GM12864 (cell line): Measurements from ENCODE around the gene FAM114A2.
A peak's percentile ranks its signal among the peaks of the same experiment; 100 is the strongest.

Source experiments
- DNase-seq: peaks from one replicate; pipeline ENCODE4 v3.0.0-alpha.2; 2011; ENCODE audit warnings: low read depth
- H3K4me3 ChIP-seq: 2 replicates; pipeline ENCODE4 v1.5.1; 2011; ENCODE audit warnings: mild to moderate bottlenecking, low read depth, low read length, control low read depth
- TF ChIP-seq, protein P1 (sequence below): IDR thresholded peaks from 2 replicates; pipeline ENCODE4 v1.5.1; 2011; ENCODE audit warnings: low read depth, mild to moderate bottlenecking, moderate library complexity, low read length, control low read depth, inconsistent platforms; ENCODE audit errors: missing control alignments

Gene FAM114A2

DNA sequence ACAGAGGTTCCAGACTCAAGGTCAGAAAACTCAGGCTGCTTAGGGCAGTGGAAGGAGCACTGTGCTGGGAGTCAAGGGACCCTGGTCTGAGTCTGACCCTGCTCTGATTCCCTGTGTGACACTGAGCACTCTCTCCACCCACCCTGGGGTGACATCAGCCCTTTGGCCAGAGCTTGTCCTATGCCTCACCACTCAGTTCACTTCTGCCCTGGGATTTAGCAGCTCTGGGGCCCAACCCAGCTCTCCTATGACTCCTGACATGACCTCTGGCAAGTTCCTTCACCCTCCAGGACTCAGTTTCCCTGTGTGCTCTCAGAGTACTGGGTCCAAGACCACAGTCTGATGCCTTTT is 63.9 kb downstream of the FAM114A2 start:
- TF ChIP-seq, protein P1, sequence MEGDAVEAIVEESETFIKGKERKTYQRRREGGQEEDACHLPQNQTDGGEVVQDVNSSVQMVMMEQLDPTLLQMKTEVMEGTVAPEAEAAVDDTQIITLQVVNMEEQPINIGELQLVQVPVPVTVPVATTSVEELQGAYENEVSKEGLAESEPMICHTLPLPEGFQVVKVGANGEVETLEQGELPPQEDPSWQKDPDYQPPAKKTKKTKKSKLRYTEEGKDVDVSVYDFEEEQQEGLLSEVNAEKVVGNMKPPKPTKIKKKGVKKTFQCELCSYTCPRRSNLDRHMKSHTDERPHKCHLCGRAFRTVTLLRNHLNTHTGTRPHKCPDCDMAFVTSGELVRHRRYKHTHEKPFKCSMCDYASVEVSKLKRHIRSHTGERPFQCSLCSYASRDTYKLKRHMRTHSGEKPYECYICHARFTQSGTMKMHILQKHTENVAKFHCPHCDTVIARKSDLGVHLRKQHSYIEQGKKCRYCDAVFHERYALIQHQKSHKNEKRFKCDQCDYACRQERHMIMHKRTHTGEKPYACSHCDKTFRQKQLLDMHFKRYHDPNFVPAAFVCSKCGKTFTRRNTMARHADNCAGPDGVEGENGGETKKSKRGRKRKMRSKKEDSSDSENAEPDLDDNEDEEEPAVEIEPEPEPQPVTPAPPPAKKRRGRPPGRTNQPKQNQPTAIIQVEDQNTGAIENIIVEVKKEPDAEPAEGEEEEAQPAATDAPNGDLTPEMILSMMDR = no peak
- no peak for DNase-seq
- H3K4me3 ChIP-seq = no peak overlapping the region

DNA sequence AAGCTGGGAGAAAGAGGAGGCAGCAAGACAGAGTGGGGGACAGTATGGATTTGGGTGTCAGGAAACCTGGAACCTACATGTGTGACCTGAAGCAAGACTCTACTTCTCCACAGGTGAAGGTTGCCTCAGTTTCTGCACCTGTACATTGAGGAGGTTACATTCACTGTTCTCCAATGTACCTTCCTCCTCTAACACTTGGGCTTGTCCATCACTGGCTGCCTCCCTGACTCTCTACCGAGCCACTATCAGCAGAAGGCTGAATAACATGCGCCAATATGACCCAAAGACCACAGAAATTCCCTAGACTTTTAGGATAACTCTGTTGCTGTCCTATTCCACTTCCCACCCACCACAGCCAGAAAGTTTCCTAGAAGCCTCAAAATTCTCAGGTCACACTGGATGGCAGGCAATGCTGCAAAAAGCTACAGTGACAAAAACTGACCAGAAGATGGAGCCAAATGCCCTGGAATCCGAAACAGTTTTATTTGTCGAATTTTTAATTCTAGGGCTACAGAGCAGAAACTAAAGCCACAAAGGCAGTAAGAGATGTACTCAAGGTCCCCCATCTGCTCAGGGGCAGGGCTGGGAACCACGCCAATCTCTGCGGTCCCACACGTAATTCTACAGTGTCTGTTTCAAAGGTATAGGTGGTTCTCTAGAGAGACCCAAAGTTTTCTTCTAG is 64.4 kb downstream of the FAM114A2 start:
- TF ChIP-seq, protein P1 = peak; percentile 69
- no peak for DNase-seq
- H3K4me3 ChIP-seq = no peak overlapping the region

DNA sequence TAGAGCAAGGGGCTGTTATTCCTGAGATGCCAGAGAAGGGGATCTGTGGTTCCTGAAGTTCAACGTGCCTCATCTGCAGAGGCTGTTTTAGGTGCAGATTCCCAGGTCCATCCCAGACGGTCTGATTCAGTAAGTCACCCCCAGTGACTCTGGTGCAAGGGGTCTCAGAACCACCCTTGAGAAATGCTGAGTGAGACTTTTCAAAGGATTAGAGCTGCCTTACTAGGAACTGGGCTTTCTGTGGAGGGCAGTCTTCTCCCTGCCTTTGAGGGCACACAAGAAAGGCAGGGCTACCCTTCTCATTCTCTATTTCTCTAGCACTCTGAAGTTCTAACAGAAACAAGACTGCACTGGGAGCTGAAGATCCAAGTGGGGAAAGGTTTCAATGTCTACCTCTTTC is 66.5 kb downstream of the FAM114A2 start:
- H3K4me3 ChIP-seq = no peak overlapping the region
- DNase-seq = no peak
- TF ChIP-seq, protein P1 = no peak

DNA sequence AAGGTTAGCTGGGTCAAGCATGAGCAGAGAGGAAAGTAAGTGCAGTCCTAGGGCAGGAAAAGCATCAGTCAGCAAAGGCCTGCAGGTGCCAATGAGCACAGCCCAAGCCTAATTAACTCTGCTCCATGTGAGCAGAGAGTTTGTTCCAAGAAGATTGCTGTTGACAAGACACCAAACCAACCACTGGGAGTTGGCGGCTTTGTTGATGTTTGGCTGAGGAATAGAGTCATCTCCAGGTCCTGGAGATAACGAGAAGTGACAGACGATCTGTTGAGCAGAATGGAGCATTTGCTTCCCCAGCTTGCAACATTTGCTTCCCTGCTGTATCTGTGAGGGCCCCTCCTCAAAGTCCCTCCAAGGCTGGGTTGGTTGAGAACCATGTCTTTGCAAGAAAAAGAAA is 68.2 kb downstream of the FAM114A2 start:
- H3K4me3 ChIP-seq = no peak overlapping the region
- TF ChIP-seq, protein P1 = no peak
- DNase-seq = no peak

DNA sequence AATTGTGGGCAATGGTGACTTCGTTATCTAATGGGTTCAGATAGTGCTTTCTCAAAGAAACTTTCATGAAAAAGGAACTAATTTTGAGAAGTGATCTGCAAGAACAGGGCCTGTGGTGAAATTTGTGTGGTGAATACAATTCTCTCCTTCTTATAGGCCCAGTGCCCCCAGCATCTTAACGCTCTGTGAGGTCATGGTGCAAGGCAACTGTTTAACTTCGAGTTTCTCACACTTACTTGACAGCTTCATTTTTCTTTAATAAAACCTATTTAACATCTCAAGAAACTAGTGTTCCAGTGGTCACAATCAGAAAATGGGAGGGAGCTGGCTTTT is 69.2 kb downstream of the FAM114A2 start:
- TF ChIP-seq, protein P1 = no peak
- DNase-seq = no peak
- H3K4me3 ChIP-seq = no peak overlapping the region

DNA sequence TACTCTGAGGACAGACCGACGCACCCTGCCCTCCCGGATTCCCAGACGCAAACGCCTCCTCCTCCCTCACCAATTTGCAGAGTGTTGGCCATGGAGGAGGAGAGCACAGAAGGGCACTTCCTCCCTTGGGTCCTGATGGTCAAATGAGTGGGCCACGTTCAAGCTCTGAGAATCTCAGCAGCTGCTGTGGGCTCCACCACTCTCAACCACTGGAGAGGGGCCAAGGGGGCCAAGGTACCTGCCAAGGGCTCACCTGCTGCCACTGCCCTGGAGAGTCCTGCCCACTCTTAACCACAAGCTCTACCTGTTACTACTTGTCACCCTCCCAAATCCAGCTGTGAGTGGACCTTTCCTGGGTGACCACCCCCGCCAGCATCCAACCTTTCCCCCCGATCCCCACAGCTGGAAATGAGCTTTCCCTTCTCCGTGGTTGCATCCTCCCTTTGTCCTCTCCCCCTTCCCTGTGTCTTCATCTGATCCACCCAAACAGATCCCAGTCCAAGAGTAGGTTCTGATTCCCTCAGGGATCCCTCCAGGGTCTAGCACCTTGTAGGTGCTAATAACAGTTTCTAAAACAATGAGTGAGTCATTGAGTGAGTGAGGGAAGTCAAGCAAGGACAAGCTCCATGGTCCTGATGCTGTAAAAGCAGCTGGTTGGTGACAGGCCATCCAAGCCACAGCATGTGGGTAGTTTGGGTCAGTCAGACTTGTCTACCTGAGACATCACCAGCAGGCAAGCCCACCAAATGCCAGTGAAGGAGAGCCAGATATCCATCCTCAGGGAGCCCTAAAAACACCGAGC is 69.7 kb downstream of the FAM114A2 start:
- TF ChIP-seq, protein P1 = no peak
- DNase-seq = no peak

More for the DNA sequence above, 69.7 kb downstream of the FAM114A2 start:
- H3K4me3 ChIP-seq = no peak overlapping the region
